Bone marrow (tissue), 2 donors: Measurements from ENCODE around the gene AOC2.
"Not testable (repeated sequence)": the region's sequence is repeated elsewhere in the genome, so short reads cannot be mapped to it uniquely, and the experiment has no call there.

ENCODE experiments used
- DNase-seq, 2 donors: peaks; one replicate each; lab custom pipeline; 2025; lab: John Stamatoyannopoulos, UW

AOC2 gene

DNA sequence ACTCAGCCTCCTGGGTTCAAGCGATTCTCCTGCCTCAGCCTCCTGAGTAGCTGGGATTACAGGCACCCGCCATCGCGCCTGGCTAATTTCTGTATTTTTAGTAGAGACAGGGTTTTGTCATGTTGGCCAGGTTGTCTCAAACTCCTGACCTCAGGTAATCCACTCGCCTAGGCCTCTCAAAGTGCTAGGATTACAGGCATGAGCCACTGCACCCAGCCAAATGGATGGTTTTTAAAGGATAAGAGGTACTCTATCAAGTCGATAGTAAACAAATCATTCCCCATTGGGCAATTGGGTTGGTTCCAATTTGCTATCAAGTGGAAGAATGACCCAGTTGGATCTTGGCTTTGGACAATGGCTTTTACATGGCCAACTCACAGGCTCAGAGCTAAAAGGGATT is 37.3 kb downstream of the AOC2 start:
- DNase-seq, result not testable (repeated sequence)

- no peak for DNase-seq
Measured at GRCh38 chr17:42882166-42882565, 37.8 kb downstream of the AOC2 start.

GRCh38 chr17:42883802-42884558 is 39.6 kb downstream of the AOC2 start:
- DNase-seq, result no peak

- not testable (repeated sequence) for DNase-seq
Measured at GRCh38 chr17:42885806-42886205, 41.4 kb downstream of the AOC2 start.

GRCh38 chr17:42886283-42887176 is 42.1 kb downstream of the AOC2 start:
- DNase-seq, result peak in 1 of 2 donors; percentile 12

DNA sequence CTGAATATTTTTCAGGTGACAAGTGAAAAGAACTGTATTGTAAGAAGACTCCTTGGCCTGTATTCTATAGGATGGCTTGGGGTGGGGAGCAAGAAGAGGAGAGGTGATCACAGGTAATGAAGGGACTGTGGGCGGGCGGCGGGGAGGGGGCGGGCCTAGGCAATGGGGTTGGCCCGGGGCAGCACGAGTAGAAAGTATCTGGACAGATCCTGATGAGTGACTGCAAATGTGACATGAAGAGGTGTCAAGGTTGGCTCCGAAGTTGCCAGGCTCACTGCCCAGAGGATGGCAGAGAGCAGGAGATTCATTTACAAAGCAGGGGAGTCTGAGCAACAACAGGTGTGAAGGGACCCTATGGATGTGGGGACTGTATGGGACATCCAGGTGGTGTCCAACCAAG is 45.4 kb downstream of the AOC2 start:
- DNase-seq, result no peak

DNA sequence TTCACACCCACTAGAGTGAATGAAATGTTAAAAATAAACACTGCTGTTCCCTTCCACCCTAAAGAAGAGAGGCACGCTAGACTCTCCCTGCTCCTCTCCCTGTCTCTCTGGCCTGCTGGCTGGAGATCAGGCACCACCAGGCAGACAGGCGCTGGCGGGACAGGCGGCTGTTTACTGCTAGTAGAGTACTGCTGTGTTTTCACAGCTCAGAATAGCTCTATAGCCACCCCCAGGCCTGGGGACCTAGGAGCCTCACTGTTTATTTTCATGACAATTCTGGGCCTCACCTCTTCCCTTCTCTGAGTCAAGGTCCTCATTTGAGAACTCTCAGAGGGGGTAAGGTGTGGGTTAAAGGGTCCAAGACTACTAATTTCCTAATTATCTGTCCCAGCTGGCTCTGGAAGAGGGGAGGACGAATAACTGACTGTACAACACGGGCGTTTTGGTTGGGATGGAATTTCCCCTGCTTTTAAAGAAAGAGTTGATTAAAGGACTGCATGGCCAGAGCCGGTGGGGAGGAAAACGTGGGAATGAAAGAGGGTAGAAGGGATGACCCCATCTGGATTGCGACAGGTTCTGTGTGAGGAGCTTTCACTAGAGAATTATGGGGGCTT is 47.3 kb downstream of the AOC2 start:
- no peak for DNase-seq

GRCh38 chr17:42893359-42893758 is 49.0 kb downstream of the AOC2 start:
- DNase-seq, result peak in 1 of 2 donors; percentile 18

GRCh38 chr17:42894283-42895184 is 50.2 kb downstream of the AOC2 start:
- no peak for DNase-seq

GRCh38 chr17:42895185-42895555 is 50.8 kb downstream of the AOC2 start:
- peak in 1 of 2 donors; percentile 69 for DNase-seq

- no peak for DNase-seq
Measured at GRCh38 chr17:42898147-42898811, 53.9 kb downstream of the AOC2 start.

GRCh38 chr17:42899981-42900380 is 55.6 kb downstream of the AOC2 start:
- DNase-seq, result not testable (repeated sequence)
